HepG2 (cell line): ENCODE data around the gene GBP6.

Experiments used
- ARHGAP35 ChIP-seq: sonication (generic); formaldehyde crosslinking; IDR thresholded peaks from 2 replicates; pipeline ENCODE4 v1.9.0; 2022; ENCODE audit warnings: mild to moderate bottlenecking, inconsistent platforms, moderate library complexity, missing genetic modification reagents, borderline replicate concordance
- FOXK1 ChIP-seq: sonication (generic); formaldehyde crosslinking; IDR thresholded peaks from 2 replicates; pipeline ENCODE4 v1.4.0; 2020; ENCODE audit warnings: low read depth, missing genetic modification reagents, borderline replicate concordance
- HNF4A ChIP-seq: sonication (generic); formaldehyde crosslinking; IDR thresholded peaks from 2 replicates; pipeline ENCODE4 v1.4.0; 2020; ENCODE audit warnings: missing genetic modification reagents
- JUND ChIP-seq: sonication (generic); formaldehyde crosslinking; IDR thresholded peaks from 2 replicates; pipeline ENCODE4 v1.8.0; 2022; ENCODE audit warnings: mild to moderate bottlenecking, missing genetic modification reagents
- KMT2B ChIP-seq: IDR thresholded peaks from 2 replicates; pipeline ENCODE4 v1.6.1; 2016; ENCODE audit warnings: missing genetic modification reagents, missing compliant biosample characterization
- MAFK ChIP-seq, 2 experiments: IDR thresholded peaks in 1 of 2; conservative IDR thresholded peaks in 1 of 2; 2 replicates each; pipeline ENCODE4 v1.6.1; 2011; ENCODE audit warnings: improper control_type of control experiment in 2 of 2, low read length in 2 of 2
- POLR2AphosphoS5 ChIP-seq: IDR thresholded peaks from 2 replicates; pipeline ENCODE4 v1.6.1; 2012; ENCODE audit warnings: low read depth, low read length
- TEAD2 ChIP-seq: sonication (generic); formaldehyde crosslinking; IDR thresholded peaks from 2 replicates; pipeline ENCODE4 v1.9.0; 2021; ENCODE audit warnings: missing genetic modification reagents
- ZNF614 ChIP-seq: IDR thresholded peaks from 2 replicates; pipeline ENCODE4 v1.6.1; 2018; ENCODE audit warnings: missing biosample characterization, missing genetic modification reagents, inconsistent platforms, borderline replicate concordance
- TF ChIP-seq, protein P1 (sequence below): sonication (generic); formaldehyde crosslinking; IDR thresholded peaks from 2 replicates; pipeline ENCODE4 v1.5.0; 2020; ENCODE audit warnings: mild to moderate bottlenecking, missing genetic modification reagents, moderate library complexity
- TF ChIP-seq, protein P2 (sequence below): IDR thresholded peaks from 2 replicates; pipeline ENCODE4 v1.6.1; 2016; ENCODE audit warnings: missing genetic modification reagents, missing compliant biosample characterization

DNA sequence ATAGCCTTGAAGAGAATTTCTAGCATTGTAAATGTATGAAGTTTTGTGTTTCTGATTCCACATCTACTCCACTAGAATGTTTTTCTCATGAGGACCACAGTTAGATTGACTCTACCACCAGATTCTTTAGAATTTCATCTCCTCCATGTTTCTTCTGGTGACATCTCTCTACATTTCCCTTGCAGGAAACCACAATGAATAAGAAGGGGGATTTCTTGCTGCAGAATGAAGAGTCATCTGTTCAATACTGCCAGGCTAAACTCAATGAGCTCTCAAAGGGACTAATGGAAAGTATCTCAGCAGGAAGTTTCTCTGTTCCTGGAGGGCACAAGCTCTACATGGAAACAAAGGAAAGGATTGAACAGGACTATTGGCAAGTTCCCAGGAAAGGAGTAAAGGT is 18.6 kb downstream of the GBP6 start:
- TF ChIP-seq TEAD2 (no peak), MAFK (conservative IDR thresholded peaks at IDR 0.05 in 1 of 2, IDR thresholded peaks at IDR 0.05 in 1 of 2; ENCODE audit: low read length in 2 of 2) (no peak), ARHGAP35 (CRISPR knock-in tag) (no peak), FOXK1 (CRISPR knock-in tag) (no peak), JUND (CRISPR knock-in tag) (no peak), POLR2AphosphoS5 (no peak), KMT2B (CRISPR knock-in tag) (no peak), HNF4A (CRISPR knock-in tag) (no peak), ZNF614 (no peak)
- TF ChIP-seq, protein P1, sequence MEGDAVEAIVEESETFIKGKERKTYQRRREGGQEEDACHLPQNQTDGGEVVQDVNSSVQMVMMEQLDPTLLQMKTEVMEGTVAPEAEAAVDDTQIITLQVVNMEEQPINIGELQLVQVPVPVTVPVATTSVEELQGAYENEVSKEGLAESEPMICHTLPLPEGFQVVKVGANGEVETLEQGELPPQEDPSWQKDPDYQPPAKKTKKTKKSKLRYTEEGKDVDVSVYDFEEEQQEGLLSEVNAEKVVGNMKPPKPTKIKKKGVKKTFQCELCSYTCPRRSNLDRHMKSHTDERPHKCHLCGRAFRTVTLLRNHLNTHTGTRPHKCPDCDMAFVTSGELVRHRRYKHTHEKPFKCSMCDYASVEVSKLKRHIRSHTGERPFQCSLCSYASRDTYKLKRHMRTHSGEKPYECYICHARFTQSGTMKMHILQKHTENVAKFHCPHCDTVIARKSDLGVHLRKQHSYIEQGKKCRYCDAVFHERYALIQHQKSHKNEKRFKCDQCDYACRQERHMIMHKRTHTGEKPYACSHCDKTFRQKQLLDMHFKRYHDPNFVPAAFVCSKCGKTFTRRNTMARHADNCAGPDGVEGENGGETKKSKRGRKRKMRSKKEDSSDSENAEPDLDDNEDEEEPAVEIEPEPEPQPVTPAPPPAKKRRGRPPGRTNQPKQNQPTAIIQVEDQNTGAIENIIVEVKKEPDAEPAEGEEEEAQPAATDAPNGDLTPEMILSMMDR (CRISPR knock-in tag), result no peak
- TF ChIP-seq, protein P2, sequence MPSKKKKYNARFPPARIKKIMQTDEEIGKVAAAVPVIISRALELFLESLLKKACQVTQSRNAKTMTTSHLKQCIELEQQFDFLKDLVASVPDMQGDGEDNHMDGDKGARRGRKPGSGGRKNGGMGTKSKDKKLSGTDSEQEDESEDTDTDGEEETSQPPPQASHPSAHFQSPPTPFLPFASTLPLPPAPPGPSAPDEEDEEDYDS (CRISPR knock-in tag), result no peak
